GM12865 (cell line): ENCODE measurements around the gene SYCP3.

ENCODE experiments used
- DNase-seq: peaks from one replicate; pipeline ENCODE4 v3.0.0; 2010; ENCODE audit warnings: low read depth
- H3K4me3 ChIP-seq: 2 replicates; pipeline ENCODE4 v1.5.1; 2011; ENCODE audit warnings: mild to moderate bottlenecking, low read depth, low read length, control low read depth
- CTCF ChIP-seq: IDR thresholded peaks from 2 replicates; pipeline ENCODE4 v1.5.1; 2011; ENCODE audit warnings: low read length, control low read depth, low read depth, inconsistent platforms; ENCODE audit not compliant: insufficient read depth; ENCODE audit errors: missing control alignments

SYCP3 gene

GRCh38 chr12:101738920-101739665 lies at the start of gene SYCP3:
SYCP3 (minus strand) TSS chr12:101739462; CDS start chr12:101737935, 1,527 bp downstream.
- no peak for DNase-seq
- no peak for TF ChIP-seq CTCF
- no peak within 1 kb of the TSS for H3K4me3 ChIP-seq

GRCh38 chr12:101785671-101786070 lies 46.4 kb upstream of the SYCP3 start:
- DNase-seq = no peak
- no peak for TF ChIP-seq CTCF
- H3K4me3 ChIP-seq = no peak overlapping the region

GRCh38 chr12:101784376-101784775 lies 45.1 kb upstream of the SYCP3 start:
- TF ChIP-seq CTCF = no peak
- DNase-seq = no peak
- no peak overlapping the region for H3K4me3 ChIP-seq

- DNase-seq = no peak
- H3K4me3 ChIP-seq = no peak overlapping the region
- no peak for TF ChIP-seq CTCF
These were observed 44.6 kb upstream of the SYCP3 start for GRCh38 chr12:101783838-101784237.

GRCh38 chr12:101783150-101783549 lies 43.9 kb upstream of the SYCP3 start:
- DNase-seq = no peak
- no peak overlapping the region for H3K4me3 ChIP-seq
- TF ChIP-seq CTCF = no peak

GRCh38 chr12:101782273-101782731 lies 43.0 kb upstream of the SYCP3 start:
- DNase-seq = no peak
- no peak for TF ChIP-seq CTCF
- H3K4me3 ChIP-seq = no peak overlapping the region

- no peak for DNase-seq
- H3K4me3 ChIP-seq = no peak overlapping the region
- no peak for TF ChIP-seq CTCF
These were observed 42.6 kb upstream of the SYCP3 start for GRCh38 chr12:101781834-101782233.
